ENCODE measurements around the gene SERINC5.

DNA sequence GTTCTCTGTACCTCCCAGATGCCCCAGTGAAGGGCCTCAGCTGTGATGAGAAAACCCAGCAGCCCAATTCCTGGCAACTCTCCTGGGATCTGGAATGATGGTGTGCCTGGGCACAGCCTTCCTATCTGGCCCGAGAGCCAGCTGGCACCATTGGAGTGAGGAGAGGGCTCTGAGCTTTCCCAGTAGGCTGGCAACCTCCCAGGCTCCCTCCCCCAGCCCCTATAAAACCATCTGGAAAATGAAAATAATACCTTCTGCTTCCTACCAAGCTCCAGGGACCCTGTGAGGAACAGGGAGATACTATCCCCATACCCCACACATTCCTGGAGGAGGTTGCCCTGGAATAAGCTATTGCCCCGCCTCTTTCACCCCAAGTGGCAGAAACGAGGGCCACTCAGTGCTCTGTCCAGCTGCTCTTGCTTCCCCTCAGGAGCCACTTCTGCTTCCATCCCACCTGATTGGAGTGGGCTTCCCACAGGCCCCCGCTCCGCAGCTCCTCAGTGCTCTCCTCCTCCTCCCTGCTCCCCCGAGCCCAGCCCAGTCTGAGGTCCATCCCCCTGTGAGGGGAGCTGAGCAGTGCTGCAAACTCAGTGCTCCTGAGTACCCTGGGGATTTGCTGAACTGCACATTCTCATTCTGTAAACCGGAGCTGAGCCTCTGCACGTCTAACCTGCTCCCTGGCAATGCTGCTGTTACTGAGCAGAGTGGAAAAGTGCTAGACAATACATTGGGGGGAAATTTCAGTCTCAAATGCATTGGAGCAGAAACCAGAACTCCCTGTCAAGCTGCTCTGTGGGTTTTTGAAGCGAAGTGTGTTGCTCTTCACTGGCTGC is 146.0 kb downstream of the SERINC5 start:
- TF ChIP-seq EZH2phosphoT487 (IDR thresholded peaks at IDR 0.05; ENCODE audit: insufficient read depth, low read depth) = no peak
- TF ChIP-seq EZH2 (IDR thresholded peaks at IDR 0.05; ENCODE audit: insufficient read depth, poor library complexity, severe bottlenecking) = no peak
